SK-N-SH treated with all-trans-retinoic acid at 6 μM for 48 hours (cell line): ENCODE data around the gene FFAR4.

Source experiments
- CSDC2 ChIP-seq: fragments of 250-450 bp; sonication (Bioruptor Pico); IDR thresholded peaks from 2 replicates; pipeline ENCODE4 v1.5.0; 2020; ENCODE audit warnings: mild to moderate bottlenecking, moderate library complexity
- ESRRG ChIP-seq: fragments of 250-450 bp; sonication (Bioruptor Pico); IDR thresholded peaks from 2 replicates; pipeline ENCODE4 v1.6.1; 2021; ENCODE audit warnings: mild to moderate bottlenecking
- ISL1 ChIP-seq: fragments of 250-450 bp; sonication (Bioruptor Pico); IDR thresholded peaks from 2 replicates; pipeline ENCODE4 v2.1.2; 2022; ENCODE audit warnings: mild to moderate bottlenecking, moderate library complexity
- RARB ChIP-seq: fragments of 250-450 bp; sonication (Bioruptor Pico); IDR thresholded peaks from 2 replicates; pipeline ENCODE4 v1.8.0; 2021; ENCODE audit warnings: mild to moderate bottlenecking, moderate library complexity
- ZNF8 ChIP-seq: fragments of 450-650 bp; formaldehyde crosslinking; IDR thresholded peaks from 2 replicates; pipeline ENCODE4 v1.5.0; 2020; ENCODE audit warnings: mild to moderate bottlenecking, moderate library complexity

DNA sequence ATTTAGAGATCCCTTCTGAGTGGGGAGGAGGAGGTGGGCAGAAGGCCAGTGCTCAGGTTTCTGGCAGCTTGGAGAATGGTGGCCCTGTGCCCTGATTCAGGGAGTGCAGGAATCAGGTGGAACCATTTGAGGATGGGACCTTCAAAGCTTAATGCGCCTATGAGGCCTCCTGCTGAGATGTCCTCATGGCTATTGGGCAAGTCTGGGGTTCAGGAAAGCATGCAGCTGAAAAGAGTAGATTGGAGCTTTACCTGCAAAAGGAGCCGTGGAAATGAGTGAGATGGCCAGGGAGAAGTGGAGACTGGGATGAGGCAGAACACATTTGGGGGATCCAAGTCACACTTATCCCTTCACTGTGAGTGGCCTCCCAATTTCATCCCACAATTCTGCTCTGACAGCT, 6.1 kb downstream of the FFAR4 start:
- TF ChIP-seq CSDC2 (CRISPR knock-in tag) (no peak), ISL1 (CRISPR knock-in tag) (no peak), RARB (no peak), ESRRG (no peak), ZNF8 (CRISPR knock-in tag) (no peak)
